Fibroblast of mammary gland (primary cell): ENCODE data around the gene TERT.

ENCODE experiments used
- DNase-seq: peaks from one replicate; pipeline ENCODE4 v3.0.0-alpha.2; 2010; ENCODE audit warnings: low read depth
- H3K4me3 ChIP-seq: 2 replicates; pipeline ENCODE4 v1.5.1; 2011; ENCODE audit warnings: low read depth, mild to moderate bottlenecking, low read length, moderate library complexity; ENCODE audit not compliant: control insufficient read depth
- TF ChIP-seq, protein P1 (sequence below): conservative IDR thresholded peaks from 2 replicates; pipeline ENCODE4 v1.5.1; 2011; ENCODE audit warnings: low read depth, low read length, inconsistent platforms; ENCODE audit not compliant: control insufficient read depth, insufficient read depth

Gene TERT

GRCh38 chr5:1257841-1258240 lies 37.0 kb downstream of the TERT start:
- TF ChIP-seq, protein P1, sequence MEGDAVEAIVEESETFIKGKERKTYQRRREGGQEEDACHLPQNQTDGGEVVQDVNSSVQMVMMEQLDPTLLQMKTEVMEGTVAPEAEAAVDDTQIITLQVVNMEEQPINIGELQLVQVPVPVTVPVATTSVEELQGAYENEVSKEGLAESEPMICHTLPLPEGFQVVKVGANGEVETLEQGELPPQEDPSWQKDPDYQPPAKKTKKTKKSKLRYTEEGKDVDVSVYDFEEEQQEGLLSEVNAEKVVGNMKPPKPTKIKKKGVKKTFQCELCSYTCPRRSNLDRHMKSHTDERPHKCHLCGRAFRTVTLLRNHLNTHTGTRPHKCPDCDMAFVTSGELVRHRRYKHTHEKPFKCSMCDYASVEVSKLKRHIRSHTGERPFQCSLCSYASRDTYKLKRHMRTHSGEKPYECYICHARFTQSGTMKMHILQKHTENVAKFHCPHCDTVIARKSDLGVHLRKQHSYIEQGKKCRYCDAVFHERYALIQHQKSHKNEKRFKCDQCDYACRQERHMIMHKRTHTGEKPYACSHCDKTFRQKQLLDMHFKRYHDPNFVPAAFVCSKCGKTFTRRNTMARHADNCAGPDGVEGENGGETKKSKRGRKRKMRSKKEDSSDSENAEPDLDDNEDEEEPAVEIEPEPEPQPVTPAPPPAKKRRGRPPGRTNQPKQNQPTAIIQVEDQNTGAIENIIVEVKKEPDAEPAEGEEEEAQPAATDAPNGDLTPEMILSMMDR = no peak
- no peak for DNase-seq
- H3K4me3 ChIP-seq = no peak overlapping the region

- H3K4me3 ChIP-seq = no peak overlapping the region
- TF ChIP-seq, protein P1 = no peak
- DNase-seq = no peak
Observed at GRCh38 chr5:1257363-1257762, 37.5 kb downstream of the TERT start.

- H3K4me3 ChIP-seq = no peak overlapping the region
- DNase-seq = no peak
- TF ChIP-seq, protein P1 = no peak
Observed at GRCh38 chr5:1256776-1257175, 38.1 kb downstream of the TERT start.

DNA sequence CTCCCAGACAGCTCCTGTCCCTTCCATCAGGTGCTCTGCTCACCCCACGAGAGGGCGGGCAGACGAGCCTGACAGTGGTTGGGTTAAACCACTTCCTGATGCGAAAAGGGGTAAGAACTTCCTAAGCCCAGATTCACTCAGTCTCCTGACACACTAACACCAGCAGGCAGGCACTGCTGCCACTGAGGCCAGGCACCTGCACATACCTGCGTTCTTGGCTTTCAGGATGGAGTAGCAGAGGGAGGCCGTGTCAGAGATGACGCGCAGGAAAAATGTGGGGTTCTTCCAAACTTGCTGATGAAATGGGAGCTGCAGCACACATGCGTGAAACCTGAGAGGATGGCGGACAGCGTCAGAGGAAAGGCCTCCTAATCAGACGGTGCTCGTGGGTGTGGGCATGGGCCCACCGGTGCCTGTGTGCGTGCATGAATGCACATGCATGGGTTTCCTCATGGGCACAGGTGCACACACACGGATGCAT lies 39.7 kb downstream of the TERT start:
- DNase-seq = no peak
- H3K4me3 ChIP-seq = no peak overlapping the region
- TF ChIP-seq, protein P1 = no peak

DNA sequence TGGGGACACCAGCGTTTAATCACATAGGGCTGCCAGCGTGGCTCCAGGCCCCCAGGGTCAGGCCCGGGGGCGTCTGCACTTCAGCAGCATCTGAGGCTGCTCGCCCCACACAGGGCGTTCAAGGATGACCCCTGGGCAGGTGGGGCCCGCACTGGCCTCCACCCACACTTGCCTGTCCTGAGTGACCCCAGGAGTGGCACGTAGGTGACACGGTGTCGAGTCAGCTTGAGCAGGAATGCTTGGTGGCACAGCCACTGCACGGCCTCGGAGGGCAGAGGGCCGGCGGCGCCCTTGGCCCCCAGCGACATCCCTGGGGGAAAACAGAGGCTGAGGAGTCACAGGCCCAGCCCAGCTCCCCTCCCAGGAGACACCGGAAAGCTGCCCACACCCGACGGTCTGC lies 40.7 kb downstream of the TERT start:
- TF ChIP-seq, protein P1 = no peak
- no peak overlapping the region for H3K4me3 ChIP-seq
- DNase-seq = no peak

GRCh38 chr5:1253456-1254105 lies 41.3 kb downstream of the TERT start:
- no peak for DNase-seq
- H3K4me3 ChIP-seq = no peak overlapping the region
- TF ChIP-seq, protein P1 = no peak

DNA sequence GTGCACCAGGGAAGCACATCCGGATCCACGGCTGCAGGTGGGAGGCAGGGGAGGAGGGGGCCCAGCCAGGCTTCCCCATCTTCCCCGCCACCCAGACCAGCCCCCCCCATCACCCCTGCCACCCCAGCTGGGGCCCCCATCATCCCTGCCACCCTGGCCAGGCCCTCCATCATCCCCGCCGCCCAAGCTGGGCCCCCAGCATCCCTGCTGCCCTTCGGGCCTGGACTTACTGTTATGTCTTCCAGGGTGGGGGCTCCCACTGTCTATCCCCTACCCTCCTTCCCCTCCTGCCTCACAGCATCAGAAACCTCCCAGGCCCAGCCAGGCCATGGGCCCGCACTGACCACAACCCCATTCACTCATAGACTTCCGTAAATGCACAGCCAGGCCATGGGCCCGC lies 42.2 kb downstream of the TERT start:
- no peak overlapping the region for H3K4me3 ChIP-seq

More for the DNA sequence above, 42.2 kb downstream of the TERT start:
- TF ChIP-seq, protein P1 = no peak
- DNase-seq = no peak
